Hippocampal formation (tissue), 2 donors: ENCODE measurements around the gene ASXL3.

Experiments
- DNase-seq, 2 donors: peaks; one replicate each; lab custom pipeline; 2025; lab: John Stamatoyannopoulos, UW

The ASXL3 gene

DNA sequence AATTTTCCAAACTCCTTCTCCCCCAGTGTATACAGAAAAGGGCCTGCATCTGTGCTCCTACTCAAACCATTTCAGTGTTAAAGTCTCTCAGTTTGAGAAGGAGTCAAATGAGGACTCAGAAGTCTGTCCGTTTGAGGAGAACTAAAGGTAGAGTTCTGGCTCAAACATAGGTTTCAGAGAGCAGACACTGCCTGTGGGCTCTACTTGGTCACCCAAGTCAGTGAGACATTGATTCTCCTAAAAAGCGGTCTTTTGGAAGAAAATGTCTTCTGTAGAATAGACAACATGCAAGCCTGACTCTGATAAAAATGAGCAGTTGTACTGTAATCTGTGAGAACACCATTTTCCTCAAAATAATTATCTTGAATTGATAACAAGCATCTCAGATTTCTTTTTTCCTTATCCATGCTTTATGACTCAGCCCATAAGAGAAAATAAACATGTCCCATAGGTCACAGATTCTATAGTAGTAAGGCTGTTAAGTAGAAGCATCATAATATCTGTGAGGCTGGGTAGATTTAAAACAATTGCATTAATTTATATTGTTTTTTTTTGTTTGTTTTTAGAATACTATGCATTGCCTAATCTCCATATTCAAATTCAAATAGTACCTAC lies 82.8 kb downstream of the ASXL3 start:
- DNase-seq: no peak

DNA sequence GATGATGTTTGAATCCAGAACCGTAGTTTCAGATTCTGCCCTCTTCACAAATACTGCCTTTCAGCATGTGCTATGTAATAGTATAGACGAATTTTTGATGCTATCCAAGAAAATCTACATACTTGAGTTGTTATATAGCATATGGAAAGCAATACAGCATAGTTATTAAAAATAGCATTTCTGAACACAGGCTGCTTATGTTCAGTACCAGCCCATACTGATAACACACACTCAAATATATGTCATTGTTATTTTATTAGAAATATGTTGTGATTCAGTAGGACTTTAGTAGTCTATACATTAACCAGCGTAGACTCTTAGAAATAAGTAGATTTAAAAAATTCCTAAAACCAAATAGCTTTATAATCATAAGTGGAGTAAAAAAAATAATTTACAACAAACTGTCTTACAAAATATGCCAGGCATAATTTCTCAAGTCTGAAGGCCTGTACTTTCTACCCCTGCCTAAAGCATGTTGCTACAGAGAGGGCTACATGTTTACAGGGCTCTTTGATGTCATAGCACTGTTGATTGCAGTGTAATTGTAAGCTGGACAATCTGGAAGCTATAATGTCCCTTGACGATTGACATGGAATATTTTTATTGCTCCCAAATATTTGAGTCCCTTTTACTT lies 86.3 kb downstream of the ASXL3 start:
- DNase-seq: no peak

DNA sequence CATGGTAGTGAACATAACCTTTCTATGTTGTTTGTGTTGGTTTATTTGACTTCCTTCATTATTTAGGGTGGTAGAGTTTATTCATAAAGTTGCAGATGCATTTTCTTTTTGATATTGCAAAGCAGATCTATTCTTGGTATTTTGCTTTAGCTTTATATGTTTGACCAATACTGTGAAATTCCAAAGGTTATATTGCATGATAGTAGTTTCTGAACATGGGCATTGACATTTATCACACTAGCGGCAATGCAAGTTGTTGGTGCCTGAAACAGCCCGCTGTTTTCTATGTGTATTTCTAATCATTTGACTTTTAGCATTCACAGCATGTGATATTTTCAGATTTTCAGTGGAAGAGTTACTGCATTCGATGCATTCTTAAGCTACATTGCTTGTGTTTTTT lies 87.2 kb downstream of the ASXL3 start:
- no peak for DNase-seq

DNA sequence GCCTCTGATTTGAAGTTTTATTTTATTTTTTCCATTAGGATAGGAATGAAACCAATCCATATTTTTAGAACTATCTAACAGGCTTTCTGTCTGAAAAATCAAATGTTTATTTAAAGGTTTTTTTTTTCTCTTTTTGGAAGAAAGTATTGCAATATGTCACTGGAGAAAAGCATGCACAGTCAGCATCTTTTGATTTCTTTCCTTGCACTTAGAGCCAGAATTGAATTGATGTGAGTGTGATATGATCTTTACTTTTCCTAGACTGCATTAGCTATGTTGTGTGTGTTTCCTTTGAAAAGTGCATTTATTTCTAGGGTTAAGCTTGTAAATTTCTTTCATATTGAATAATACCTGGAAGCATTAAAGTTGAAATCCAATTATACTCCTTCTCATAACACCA lies 87.6 kb downstream of the ASXL3 start:
- no peak for DNase-seq

DNA sequence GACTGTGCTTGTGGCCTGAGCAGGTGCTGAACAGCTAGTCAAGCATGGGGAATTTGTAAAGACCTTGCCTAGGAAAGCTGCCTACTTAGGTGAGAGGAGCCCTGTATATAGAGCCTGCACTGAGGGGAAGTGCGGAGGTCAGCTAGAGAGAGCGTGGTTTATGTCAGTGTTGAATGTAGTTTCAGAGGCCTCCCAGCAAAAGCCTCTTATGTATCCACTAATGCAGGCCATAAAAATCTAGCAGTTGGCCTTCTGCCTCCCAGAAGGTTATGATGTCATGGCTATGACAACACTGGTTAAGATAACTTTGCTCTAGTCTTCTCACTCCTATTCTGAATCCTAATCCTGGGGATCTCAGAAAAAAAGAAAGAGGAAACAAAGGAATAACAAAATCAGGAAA lies 88.9 kb downstream of the ASXL3 start:
- no peak for DNase-seq

DNA sequence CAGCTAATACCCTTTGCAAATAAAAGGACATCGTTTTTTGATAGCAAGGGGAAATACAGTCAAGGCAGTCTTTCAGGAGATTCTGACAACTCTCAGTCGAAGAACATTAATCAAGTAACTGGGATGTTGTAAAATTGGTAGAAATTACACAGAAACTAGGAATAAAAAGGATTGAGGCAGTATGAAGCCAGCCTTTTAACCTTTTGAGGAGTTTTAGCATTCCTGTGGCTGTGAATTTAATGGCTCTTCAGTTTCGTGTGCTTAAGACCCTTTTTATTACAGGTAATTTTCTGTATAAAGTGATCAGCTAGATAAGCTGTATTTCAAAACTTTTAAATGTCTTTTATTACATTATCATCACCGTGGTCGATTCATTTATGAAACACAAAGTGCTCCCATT lies 91.6 kb downstream of the ASXL3 start:
- DNase-seq: no peak

DNA sequence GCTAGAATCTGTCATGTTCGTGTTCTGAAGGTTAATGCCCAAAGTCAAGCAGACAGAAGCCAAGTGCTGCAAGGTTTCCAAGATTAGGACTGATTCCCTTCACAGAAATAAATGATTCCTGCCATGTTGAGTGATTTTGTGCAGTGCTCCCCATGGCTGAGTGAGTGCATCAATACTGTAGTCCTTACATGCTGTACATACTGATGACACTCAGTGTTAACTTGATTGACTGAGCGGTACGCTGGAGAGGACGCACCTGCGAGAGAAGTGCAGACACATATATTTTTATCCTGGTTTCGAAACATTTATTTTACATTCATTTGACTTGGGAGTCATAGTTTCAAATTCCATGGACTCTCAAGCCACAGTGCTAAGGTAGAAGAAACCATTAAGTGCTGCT lies 92.0 kb downstream of the ASXL3 start:
- DNase-seq: no peak

DNA sequence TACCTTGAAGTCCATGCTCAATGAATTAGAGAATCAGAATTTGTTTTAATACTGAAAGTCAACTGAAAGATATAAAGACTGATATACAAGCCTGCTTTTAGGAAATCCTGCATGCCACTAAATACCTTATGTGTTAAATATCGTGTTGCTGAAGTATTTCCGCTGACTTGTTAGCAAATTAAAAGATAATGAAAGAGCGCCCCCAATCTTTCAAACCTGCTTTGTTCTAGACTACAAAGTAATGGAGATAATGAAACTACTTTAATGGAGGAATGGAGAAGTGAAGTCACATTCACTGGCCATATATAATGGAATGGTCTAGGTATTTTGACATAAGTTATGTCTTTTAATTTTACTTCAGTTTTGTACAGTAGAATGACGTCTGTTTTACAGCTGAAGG lies 95.7 kb downstream of the ASXL3 start:
- DNase-seq: no peak

DNA sequence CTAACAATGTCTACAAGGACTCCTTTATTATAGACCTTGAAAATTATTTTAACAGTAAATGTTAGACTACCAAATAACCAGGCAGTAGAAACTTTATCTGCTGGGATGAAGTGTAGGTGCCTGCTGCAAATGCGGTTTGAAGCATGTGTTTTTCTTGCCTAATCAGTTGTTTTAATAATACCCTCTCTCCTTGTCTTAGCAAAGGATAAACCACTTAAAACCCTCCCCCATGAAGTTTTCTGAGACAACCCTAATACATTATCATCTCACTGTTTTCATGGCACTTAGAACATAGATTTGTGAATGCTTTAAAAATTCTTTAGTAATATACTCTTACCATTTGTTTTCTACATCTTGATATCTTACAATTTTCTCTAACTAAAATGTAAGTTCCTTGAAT lies 98.6 kb downstream of the ASXL3 start:
- DNase-seq: no peak

DNA sequence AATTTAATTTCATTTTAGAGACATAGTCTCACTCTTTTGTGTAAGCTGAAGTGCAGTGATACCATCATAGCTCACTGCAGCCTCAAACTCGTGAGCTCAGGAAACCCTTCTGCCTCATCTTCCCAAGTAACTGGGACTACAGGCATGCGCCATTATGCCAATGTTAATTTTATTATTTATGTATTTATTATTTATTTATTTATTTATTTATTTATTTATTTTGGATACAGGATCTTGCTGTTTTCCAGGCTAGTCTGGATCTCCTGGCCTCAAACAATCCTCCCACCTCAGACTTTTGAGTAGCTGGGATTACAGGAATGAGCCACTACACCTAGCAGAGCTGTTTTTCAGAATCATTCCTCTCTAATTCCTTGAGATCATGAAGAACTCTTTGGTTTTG lies 99.9 kb downstream of the ASXL3 start:
- no peak for DNase-seq

DNA sequence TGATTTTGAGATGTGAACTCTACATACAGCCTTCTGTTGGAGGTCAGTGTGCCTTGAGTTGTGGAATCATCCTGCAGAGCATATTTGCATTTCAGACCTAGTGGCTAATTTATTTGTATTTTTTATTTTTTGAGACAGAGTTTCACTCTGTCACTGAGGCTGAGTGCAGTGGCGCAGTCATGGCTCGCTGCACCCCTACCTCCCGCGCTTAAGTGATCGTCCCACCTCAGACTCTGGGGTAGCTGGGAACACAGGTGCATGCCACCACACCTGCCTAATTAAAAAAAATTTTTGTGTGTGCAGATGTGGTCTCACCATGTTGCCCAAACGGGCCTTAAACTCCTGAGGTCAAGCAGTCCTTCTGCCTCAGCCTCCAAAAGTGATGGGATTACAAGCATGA lies 104.4 kb downstream of the ASXL3 start:
- DNase-seq: no peak

DNA sequence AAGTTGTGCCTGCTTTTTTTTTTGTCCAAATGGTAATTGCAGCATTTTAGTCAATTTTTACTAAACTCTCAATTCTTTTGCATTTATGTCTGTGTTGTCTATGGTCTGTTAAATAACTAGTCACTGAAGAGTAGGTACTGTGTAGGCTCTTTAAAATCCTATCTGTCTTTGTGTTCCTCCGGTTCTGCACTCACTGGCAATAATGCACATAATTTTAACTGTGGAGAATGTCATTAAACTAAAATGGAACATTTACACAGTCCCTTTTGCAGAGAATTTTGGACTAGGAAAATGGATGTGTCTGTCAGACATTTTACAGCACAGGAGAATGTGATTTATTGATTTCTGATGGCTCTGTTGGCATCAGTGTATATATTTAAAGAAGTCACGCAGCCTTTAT lies 116.6 kb downstream of the ASXL3 start:
- DNase-seq: no peak

DNA sequence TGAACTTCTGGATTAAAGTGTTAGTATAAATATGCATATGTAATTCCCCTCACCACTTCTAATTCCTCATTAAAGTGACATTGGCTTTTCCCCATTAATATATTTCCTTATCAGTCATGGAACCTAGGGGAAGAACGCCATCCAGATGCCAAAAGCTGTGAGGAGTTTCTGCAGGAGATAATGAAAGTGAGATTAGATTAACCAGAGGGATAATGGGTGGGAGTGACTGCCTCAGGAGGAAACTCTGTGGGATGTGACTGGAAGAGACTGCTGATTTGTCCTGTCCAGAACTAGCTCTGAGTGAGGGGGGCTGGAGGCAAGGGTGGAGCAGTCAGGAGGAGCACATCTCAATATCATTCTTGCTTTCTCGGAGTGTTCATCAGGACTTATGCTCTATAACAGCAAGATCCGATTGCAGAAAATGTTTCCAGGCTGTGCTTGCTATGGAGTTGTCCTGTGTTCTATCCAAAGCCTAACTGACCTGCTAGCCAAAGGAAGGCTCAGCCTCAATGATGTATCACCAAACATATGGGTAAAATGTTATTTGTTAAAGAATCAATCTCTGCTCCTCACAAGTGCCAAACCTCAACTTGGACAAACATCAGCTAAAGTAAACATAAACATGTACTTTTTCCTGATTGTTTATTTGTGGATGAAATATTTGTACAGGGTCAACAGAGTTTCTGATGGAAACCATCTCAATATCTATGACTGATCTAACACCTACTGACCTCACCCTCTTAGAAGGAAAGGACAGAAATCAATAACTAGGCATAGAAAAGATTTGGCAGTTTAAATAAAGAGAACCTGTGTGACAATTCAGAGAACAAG lies 118.5 kb downstream of the ASXL3 start:
- DNase-seq: no peak

DNA sequence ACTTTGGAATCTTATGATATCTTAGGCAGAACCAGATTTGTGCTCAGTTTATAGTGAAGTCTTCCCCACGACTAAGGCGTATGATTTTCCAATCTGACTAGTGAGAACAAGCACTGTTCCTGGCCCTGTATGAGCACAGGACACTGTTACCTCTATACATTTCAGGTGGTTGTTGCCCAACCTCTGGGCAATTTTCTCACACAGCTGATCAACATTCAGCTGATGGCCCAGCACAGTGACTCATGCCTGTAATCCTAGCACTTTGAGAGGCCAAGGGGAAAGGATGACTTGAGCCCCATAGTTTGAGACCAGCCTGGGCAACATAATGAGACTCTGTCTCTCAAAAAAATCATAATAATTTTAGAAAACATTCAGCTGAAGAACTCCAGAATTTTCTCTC lies 119.5 kb downstream of the ASXL3 start:
- no peak for DNase-seq

DNA sequence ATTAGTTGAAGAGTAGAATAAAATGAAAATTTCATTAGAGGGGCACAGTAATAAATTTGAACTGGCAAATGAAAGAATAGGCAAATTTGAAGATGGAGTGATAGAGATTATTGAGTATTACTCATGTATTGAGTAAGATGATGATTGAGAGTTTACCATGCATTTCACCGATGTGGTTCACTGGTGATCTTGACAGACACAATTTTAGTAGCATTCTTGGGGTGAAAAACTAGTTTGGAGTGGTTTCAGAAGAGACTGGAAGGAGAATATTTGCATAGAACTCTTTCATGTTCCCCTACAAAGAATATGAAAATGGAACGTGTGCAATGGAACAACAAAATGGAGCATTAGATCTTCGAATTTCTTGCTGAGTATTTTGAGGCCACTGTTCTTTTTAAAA lies 121.4 kb downstream of the ASXL3 start:
- DNase-seq: no peak

DNA sequence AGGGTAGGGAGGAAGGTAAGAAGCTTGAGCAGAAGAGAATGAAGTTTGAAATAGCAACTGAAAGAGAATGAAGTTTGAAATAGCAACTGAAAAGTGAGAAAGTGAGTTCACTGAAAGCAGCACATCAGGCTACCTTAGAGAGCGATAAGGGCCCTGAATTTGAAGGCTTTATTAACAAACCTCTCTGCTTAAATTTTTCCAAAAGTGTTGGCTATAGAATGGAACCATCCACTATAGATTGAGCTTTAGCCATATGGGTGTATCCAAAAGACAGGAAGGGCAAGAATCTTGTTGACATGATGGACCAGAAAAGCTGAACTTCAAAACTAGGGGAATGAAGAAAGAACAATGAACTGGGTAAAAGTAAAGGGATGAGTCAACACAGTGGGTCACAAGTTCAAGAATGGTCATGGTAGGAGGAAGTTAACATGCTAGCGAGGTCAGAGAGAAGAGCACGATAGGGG lies 122.5 kb downstream of the ASXL3 start:
- no peak for DNase-seq

DNA sequence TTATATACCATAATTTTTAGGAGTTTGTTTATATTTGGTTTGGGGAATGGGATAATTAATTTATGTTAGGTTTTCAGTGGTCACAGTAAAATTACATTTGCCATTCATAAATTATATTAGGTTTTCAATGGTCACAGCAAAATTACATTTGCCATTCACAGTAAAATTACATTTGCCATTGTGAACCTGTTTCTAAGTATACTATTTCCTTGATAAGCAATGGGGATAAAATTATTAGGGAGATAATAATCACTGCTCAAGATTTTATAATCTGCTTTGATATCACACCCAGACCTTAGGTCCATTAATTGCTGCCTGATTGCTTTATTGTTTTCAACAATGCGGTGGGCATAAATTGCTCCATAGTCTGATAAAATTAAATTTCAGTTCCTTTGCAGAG lies 124.6 kb downstream of the ASXL3 start:
- no peak for DNase-seq

DNA sequence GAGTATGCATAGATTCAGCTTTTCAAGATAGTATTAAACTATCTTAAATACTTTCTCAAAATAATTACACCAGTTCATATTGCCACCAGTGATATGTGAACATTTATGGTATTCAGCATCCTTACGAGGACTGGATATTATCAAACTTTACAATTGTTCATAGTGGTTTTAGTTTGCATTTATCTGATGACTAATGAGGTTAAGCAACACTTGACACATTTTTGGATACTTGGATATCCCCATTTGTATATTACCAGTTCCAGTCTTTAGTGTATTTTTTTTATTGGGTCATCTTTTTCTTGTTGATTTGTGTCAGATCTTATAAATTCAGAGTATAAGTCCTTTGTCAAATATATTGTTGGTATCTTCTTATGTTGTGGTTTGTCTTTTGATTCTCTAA lies 128.4 kb downstream of the ASXL3 start:
- no peak for DNase-seq

DNA sequence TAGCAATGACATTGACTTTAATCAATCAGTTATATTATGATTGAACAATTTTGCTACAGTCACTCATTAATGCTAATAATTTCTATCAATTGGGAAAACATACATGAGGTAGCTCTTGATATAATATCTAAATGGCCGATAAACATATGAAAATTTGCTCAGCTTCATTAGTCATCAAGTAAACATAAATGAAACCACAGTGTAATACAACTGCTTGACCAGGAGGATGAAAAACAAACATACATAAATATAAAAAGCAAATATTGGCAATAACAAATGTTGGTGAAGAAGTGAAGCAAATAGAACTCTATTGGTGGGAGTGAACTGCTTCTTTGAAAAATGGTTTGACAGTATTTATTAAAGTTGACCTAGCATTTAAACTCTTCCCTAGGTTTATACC lies 130.9 kb downstream of the ASXL3 start:
- DNase-seq: no peak

DNA sequence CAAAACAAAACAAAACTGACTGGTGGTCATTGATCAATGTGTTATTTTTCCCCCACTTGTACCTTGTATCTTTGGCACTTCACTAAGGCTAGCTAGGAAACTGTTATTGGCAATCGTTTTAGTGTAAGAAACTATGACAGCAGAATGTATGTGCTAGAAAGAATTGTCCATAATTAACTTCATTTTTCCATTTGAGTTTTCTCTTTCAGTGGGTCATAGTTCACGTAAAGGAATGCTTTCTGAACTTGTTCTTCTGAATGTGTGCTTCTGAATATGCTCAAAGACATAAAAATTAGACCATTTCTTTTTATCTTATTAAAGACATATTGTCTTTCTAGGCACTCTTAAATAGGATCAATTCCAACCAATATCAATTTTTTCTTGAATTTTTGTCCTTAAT lies 132.2 kb downstream of the ASXL3 start:
- no peak for DNase-seq

DNA sequence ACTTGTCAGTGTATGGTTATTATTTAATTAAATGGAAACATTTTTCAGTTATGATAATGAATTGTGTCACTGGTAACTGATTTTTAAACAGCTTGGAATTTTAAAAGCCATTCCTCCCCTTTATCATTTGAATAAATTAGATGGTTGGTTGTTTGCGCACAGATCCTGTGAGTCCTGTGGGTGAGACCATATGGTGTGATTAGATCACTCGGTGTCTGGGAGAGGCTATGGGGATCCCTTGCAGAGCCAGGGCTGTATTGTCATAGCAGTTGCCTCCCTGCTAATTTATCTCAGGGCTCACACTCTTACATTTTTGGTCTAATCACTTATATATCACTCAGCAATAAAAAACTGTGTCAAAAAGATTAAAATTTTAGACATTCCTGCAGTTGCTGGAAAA lies 133.5 kb downstream of the ASXL3 start:
- peak in 1 of 2 donors; percentile 29 for DNase-seq

DNA sequence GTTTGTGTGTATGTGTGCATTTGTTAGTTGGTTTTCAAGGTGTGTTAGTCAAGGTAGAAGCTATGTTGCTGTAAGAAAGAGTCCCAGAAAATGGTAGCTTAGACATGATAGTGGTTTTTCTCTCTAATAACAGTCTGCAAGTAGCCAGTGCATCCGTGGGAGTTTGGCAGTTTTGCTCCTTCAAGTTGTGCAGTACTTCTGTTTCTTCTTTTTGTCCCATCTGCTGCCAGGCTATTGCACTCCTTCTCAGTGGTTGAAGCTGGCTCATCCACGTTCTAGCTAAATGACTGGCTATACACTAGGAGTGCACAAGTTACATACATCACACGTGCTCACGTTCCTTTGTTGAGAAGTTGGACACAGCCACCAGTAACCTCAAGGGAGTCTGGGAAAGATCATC lies 134.7 kb downstream of the ASXL3 start:
- DNase-seq: no peak

DNA sequence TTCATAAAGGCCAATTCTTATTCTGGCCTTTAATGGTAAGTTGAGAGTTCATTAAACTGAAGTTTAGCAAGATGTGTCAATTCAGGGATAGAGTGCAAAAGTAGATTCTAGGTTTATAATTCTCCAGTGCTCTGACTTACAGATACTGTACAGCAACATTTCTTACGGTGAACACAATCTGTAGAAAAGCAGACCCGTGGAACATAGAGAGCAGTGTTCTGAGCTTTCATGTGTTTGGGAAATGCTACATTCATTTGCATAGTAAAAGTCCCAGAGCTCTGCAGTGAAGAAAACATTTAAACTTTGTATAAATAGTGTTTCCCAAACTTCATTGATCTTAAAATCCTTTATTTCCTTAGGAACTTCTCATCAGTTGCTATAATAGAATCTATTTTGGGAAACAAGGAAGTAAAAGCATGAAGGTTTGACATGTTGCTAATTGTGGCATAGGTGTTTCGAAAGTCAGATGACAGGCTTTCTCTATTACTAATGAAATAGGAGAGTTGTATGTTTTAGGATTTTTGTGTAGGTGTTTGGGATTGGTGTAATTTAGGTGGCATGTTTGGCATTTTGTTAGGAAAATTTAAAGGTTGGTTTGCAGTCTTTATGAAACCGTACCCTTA lies 138.2 kb downstream of the ASXL3 start:
- DNase-seq: no peak
